PC-9 (cell line): ENCODE measurements around the gene SLC23A1.

Experiments used
- EZH2 ChIP-seq: fragments of 200-600 bp; sonication (generic); IDR thresholded peaks from 2 replicates; pipeline ENCODE4 v1.8.0; 2017; ENCODE audit warnings: antibody characterized with exemption, low read depth
- TF ChIP-seq, protein P1 (sequence below): fragments of 200-600 bp; sonication (generic); conservative IDR thresholded peaks from 2 replicates; pipeline ENCODE4 v1.6.1; 2017; ENCODE audit warnings: mixed run types, antibody characterized with exemption, mild to moderate bottlenecking, moderate library complexity

DNA sequence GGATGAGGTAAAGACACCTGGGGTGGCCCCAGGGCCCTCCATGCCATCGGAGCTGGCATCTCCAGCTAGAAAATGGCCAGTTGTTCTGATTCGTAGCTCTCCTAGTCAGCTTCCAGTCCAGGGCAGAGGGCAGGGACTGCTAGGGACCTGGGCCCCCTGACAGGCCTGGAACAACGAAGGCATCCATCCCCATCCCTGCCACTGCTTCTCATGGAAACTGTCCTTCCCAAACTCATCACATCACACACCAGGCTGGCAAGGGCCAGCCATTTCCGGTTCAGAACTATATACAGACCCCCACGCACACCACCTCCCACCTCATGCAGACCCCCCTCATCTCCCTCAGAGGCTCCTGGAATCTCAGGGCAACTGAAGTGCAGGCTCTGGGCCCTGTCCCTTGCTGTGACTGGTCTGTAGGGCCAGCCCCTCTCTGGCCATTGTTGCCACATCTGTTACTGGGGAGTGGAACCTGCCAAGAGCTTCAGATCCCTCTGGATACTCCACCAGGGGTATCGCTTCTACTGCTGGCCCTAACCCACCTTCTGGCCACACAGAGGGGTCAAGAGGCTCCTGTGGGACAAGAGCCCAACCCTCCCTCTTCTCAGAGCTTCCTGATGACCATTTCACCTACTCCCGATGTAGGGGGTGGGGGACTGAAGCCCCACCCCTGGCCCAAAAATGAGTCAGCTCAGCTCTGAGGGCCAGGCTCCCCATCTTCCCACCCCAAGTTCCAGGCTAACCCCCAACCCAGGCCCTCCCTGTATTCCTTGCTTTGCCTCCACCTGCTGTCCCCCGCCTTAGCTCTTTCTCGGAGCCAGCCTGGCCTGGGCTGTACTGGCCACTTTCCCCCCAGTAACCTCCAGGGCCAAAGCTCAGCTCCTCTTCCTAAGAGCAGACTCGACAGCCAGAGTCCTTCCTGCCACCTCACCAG, 7.8 kb upstream of the SLC23A1 start:
- TF ChIP-seq, protein P1, sequence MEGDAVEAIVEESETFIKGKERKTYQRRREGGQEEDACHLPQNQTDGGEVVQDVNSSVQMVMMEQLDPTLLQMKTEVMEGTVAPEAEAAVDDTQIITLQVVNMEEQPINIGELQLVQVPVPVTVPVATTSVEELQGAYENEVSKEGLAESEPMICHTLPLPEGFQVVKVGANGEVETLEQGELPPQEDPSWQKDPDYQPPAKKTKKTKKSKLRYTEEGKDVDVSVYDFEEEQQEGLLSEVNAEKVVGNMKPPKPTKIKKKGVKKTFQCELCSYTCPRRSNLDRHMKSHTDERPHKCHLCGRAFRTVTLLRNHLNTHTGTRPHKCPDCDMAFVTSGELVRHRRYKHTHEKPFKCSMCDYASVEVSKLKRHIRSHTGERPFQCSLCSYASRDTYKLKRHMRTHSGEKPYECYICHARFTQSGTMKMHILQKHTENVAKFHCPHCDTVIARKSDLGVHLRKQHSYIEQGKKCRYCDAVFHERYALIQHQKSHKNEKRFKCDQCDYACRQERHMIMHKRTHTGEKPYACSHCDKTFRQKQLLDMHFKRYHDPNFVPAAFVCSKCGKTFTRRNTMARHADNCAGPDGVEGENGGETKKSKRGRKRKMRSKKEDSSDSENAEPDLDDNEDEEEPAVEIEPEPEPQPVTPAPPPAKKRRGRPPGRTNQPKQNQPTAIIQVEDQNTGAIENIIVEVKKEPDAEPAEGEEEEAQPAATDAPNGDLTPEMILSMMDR = no peak
- no peak for TF ChIP-seq EZH2
